PC-9 (cell line): ENCODE data around the gene USF2.

Experiments
- CTCF ChIP-seq: fragments of 200-600 bp; sonication (generic); conservative IDR thresholded peaks from 2 replicates; pipeline ENCODE4 v1.6.1; 2017; ENCODE audit warnings: mixed run types, antibody characterized with exemption, mild to moderate bottlenecking, moderate library complexity
- EZH2 ChIP-seq: fragments of 200-600 bp; sonication (generic); IDR thresholded peaks from 2 replicates; pipeline ENCODE4 v1.8.0; 2017; ENCODE audit warnings: antibody characterized with exemption, low read depth

- no peak for TF ChIP-seq CTCF
- TF ChIP-seq EZH2, result no peak
These were observed 12.5 kb downstream of the USF2 start for GRCh38 chr19:35281303-35281702.
